Right lobe of liver (tissue), 4 donors: ENCODE results near the gene TMEM114.

Source experiments
- POLR2A ChIP-seq: fragments of 450-650 bp; IDR thresholded peaks from one replicate; pipeline ENCODE4 v1.6.1; 2017; ENCODE audit warnings: antibody characterized with exemption, mild to moderate bottlenecking
- TF ChIP-seq, protein P1 (sequence below), 4 donors: fragments of 200-600 bp in 3 of 4; fragments of 450-650 bp in 1 of 4; IDR thresholded peaks; one replicate each; pipeline versions ENCODE4 v1.5.1 to v1.8.0; 2016 to 2022; ENCODE audit warnings: antibody characterized with exemption in 4 of 4, mild to moderate bottlenecking in 2 of 4
- donor health status: DM: no; HTN: no; CAD: no.
- donor health status: DM: no; HTN: no; CAD: no.
- donor health status: DM: no; HTN: yes; CAD: no.

DNA sequence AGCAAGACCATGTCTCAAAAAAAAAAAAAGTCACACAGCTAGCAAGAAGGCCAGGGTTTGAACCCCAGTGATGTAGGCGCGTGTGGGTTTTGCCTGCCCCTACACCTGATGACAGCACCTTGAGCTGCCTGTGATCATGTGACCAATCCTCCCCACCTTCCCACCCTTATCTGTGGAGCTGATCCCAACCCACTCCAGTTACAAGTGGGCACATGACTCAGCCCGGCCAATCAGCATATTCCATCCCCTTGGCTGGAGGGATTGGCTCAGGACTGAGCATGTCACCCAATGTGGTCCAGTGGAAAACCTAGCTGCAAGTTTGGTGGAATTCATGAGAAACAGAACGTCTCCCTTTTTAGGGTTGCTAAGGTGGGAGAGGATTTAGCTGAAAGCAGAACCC is 6.6 kb downstream of the TMEM114 start:
- TF ChIP-seq, protein P1, sequence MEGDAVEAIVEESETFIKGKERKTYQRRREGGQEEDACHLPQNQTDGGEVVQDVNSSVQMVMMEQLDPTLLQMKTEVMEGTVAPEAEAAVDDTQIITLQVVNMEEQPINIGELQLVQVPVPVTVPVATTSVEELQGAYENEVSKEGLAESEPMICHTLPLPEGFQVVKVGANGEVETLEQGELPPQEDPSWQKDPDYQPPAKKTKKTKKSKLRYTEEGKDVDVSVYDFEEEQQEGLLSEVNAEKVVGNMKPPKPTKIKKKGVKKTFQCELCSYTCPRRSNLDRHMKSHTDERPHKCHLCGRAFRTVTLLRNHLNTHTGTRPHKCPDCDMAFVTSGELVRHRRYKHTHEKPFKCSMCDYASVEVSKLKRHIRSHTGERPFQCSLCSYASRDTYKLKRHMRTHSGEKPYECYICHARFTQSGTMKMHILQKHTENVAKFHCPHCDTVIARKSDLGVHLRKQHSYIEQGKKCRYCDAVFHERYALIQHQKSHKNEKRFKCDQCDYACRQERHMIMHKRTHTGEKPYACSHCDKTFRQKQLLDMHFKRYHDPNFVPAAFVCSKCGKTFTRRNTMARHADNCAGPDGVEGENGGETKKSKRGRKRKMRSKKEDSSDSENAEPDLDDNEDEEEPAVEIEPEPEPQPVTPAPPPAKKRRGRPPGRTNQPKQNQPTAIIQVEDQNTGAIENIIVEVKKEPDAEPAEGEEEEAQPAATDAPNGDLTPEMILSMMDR (IDR thresholded peaks at IDR 0.05), result no peak
- no peak for TF ChIP-seq POLR2A
